ACHN (cell line): ENCODE measurements around the gene RANBP3L.
"Not testable (repeated sequence)": the region's sequence is repeated elsewhere in the genome, so short reads cannot be mapped to it uniquely, and the experiment has no call there.

Source experiments
- DNase-seq: peaks from one replicate; pipeline ENCODE4 v3.0.0-alpha.2; 2015
- in situ Hi-C: cut with HindIII; loops from 2 replicates; pipeline ENCODE4 v1.10.0; 2017; ENCODE audit warnings: low sequenced_read_pairs, low pct_ligation_motif_present, low pct_unique_long_range_greater_than_20kb

The RANBP3L gene

GRCh38 chr5:36301858-36302603 is at the start of gene RANBP3L:
Gene RANBP3L (minus strand): TSS chr5:36301902. CDS start chr5:36301416, 486 bp downstream.
- peak; percentile 14 for DNase-seq
- in situ Hi-C loops, result no loop called here

- DNase-seq, result no peak
- in situ Hi-C loops, result no loop called here
Observed at GRCh38 chr5:36346896-36347690, 45.4 kb upstream of the RANBP3L start.

- in situ Hi-C loops, result no loop called here
- no peak for DNase-seq
Observed at GRCh38 chr5:36344899-36345298, 43.2 kb upstream of the RANBP3L start.

GRCh38 chr5:36341720-36342119 is 40.0 kb upstream of the RANBP3L start:
- DNase-seq, in situ Hi-C loops: not testable (repeated sequence)

GRCh38 chr5:36337597-36337996 is 35.9 kb upstream of the RANBP3L start:
- no peak for DNase-seq
- in situ Hi-C loops, result no loop called here

GRCh38 chr5:36334315-36334714 is 32.6 kb upstream of the RANBP3L start:
- in situ Hi-C loops, result no loop called here
- no peak for DNase-seq

- in situ Hi-C loops, DNase-seq: not testable (repeated sequence)
Observed at GRCh38 chr5:36332720-36333119, 31.0 kb upstream of the RANBP3L start.

GRCh38 chr5:36325196-36325595 is 23.5 kb upstream of the RANBP3L start:
- in situ Hi-C loops, result no loop called here
- no peak for DNase-seq

- in situ Hi-C loops, result no loop called here
- no peak for DNase-seq
Observed at GRCh38 chr5:36323926-36324781, 22.5 kb upstream of the RANBP3L start.

- in situ Hi-C loops, result no loop called here
- DNase-seq, result no peak
Observed at GRCh38 chr5:36312953-36313672, 11.4 kb upstream of the RANBP3L start.

- no peak for DNase-seq
- in situ Hi-C loops, result no loop called here
Observed at GRCh38 chr5:36311956-36312355, 10.3 kb upstream of the RANBP3L start.

GRCh38 chr5:36310138-36310537 is 8.4 kb upstream of the RANBP3L start:
- DNase-seq, result no peak
- in situ Hi-C loops, result no loop called here

- DNase-seq, result peak; percentile 33
- in situ Hi-C loops, result no loop called here
Observed at GRCh38 chr5:36305571-36306326, 4.0 kb upstream of the RANBP3L start.

- no peak for DNase-seq
- in situ Hi-C loops, result no loop called here
Observed at GRCh38 chr5:36304095-36304805, 2.5 kb upstream of the RANBP3L start.

GRCh38 chr5:36300927-36301540 is 668 bp downstream of the RANBP3L start:
- DNase-seq, result no peak
- in situ Hi-C loops, result no loop called here

GRCh38 chr5:36300191-36300926 is 1.3 kb downstream of the RANBP3L start:
- in situ Hi-C loops, result no loop called here
- no peak for DNase-seq
